ENCODE data around the gene COLEC12.

COLEC12 gene

GRCh38 chr18:366466-367061 is 133.9 kb downstream of the COLEC12 start:
- CTCF ChIA-PET, result interaction anchor here (0.6 kb wide), 1 partner anchor 1720 kb away, joined by 3 read pairs; no protein-coding TSS in a partner anchor
- H3K36me3 ChIP-seq (ENCODE audit: control insufficient read depth in 2 of 2, insufficient read depth in 1 of 2, low read length in 2 of 2), result no peaks in the 10 kb centered on the region
- POLR2A ChIA-PET, result no interaction called here
- TF ChIP-seq ZNF280D (tag by site-specific recombination; IDR thresholded peaks at IDR 0.05), result no peak
- no peak for TF ChIP-seq SCRT1 (tag by site-specific recombination; IDR thresholded peaks at IDR 0.05; ENCODE audit: borderline replicate concordance)
- TF ChIP-seq ZFHX2 (tag by site-specific recombination; conservative IDR thresholded peaks at IDR 0.05), result 0 out of 2 replicates have a peak, but pooled peaks have one; percentile 8
- no peaks in the 10 kb centered on the region for H3K9me3 ChIP-seq (ENCODE audit: control insufficient read depth, insufficient read depth, low read depth, low read length)
- no peak overlapping the region for H3K27ac ChIP-seq (ENCODE audit: extremely low read depth, low read depth, low read length)
- peaks cover 28% of the 10 kb centered on the region for H3K4me1 ChIP-seq (ENCODE audit: control insufficient read depth, insufficient read depth, low read length)
- no peak overlapping the region for H3K4me3 ChIP-seq (ENCODE audit: low read depth, low read length)

GRCh38 chr18:365651-366050 is 134.8 kb downstream of the COLEC12 start:
- no peak overlapping the region for H3K4me3 ChIP-seq (ENCODE audit: low read depth, low read length)
- no peak overlapping the region for H3K27ac ChIP-seq (ENCODE audit: extremely low read depth, low read depth, low read length)
- no peak for TF ChIP-seq SCRT1 (tag by site-specific recombination; IDR thresholded peaks at IDR 0.05; ENCODE audit: borderline replicate concordance)
- TF ChIP-seq HOXC10 (CRISPR knock-in tag; IDR thresholded peaks at IDR 0.05), result no peak
- TF ChIP-seq ZNF645 (tag by site-specific recombination; IDR thresholded peaks at IDR 0.05), result no peak
- TF ChIP-seq ZNF169 (tag by site-specific recombination; IDR thresholded peaks at IDR 0.05), result no peak
- no peak for TF ChIP-seq ZNF561 (tag by site-specific recombination; IDR thresholded peaks at IDR 0.05; ENCODE audit: borderline replicate concordance)
- no peaks in the 10 kb centered on the region for H3K9me3 ChIP-seq (ENCODE audit: control insufficient read depth, insufficient read depth, low read depth, low read length)
- H3K36me3 ChIP-seq (ENCODE audit: control insufficient read depth in 2 of 2, insufficient read depth in 1 of 2, low read length in 2 of 2), result no peaks in the 10 kb centered on the region
- CTCF ChIA-PET, result interaction anchor here (0.6 kb wide), 1 partner anchor 1720 kb away, joined by 3 read pairs; no protein-coding TSS in a partner anchor
- POLR2A ChIA-PET, result no interaction called here
- H3K4me1 ChIP-seq (ENCODE audit: control insufficient read depth, insufficient read depth, low read length), result peaks cover 30% of the 10 kb centered on the region

- TF ChIP-seq ZNF660 (tag by site-specific recombination; IDR thresholded peaks at IDR 0.05), result peak; percentile 83
- TF ChIP-seq ZNF629 (tag by site-specific recombination; IDR thresholded peaks at IDR 0.05), result no peak
- Histone ChIP-seq H3K36me3 (ENCODE audit: control insufficient read depth in 2 of 2, insufficient read depth in 1 of 2, low read length in 2 of 2) (no peaks in the 10 kb centered on the region), H3K4me3 (ENCODE audit: low read depth, low read length) (no peak overlapping the region), H3K4me1 (ENCODE audit: control insufficient read depth, insufficient read depth, low read length) (peaks cover 30% of the 10 kb centered on the region), H3K9me3 (ENCODE audit: control insufficient read depth, insufficient read depth, low read depth, low read length) (no peaks in the 10 kb centered on the region), H3K27ac (ENCODE audit: extremely low read depth, low read depth, low read length) (no peak overlapping the region)
- POLR2A ChIA-PET, result no interaction called here
- CTCF ChIA-PET, result interaction anchor here (0.7 to 0.8 kb wide), 2 partner anchors 12 to 233 kb away, joined by 4 to 5 read pairs; no protein-coding TSS in a partner anchor
Observed at GRCh38 chr18:364256-364826, 136.2 kb downstream of the COLEC12 start.

- CTCF ChIA-PET, result no interaction called here
- no peaks in the 10 kb centered on the region for H3K36me3 ChIP-seq (ENCODE audit: control insufficient read depth in 2 of 2, insufficient read depth in 1 of 2, low read length in 2 of 2)
- POLR2A ChIA-PET, result no interaction called here
- peaks cover 30% of the 10 kb centered on the region for H3K4me1 ChIP-seq (ENCODE audit: control insufficient read depth, insufficient read depth, low read length)
- H3K9me3 ChIP-seq (ENCODE audit: control insufficient read depth, insufficient read depth, low read depth, low read length), result no peaks in the 10 kb centered on the region
- no peak overlapping the region for H3K4me3 ChIP-seq (ENCODE audit: low read depth, low read length)
- H3K27ac ChIP-seq (ENCODE audit: extremely low read depth, low read depth, low read length), result peak overlapping the region; percentile 37; the same call in 1 of the 2 replicates
- TF ChIP-seq ZSCAN30 (tag by site-specific recombination; IDR thresholded peaks at IDR 0.05) (peak; percentile 45), PRDM10 (tag by site-specific recombination; IDR thresholded peaks at IDR 0.05) (no peak), ZNF561 (tag by site-specific recombination; IDR thresholded peaks at IDR 0.05; ENCODE audit: borderline replicate concordance) (peak; percentile 41; the same call in 1 of the 2 replicates), OVOL3 (tag by site-specific recombination; IDR thresholded peaks at IDR 0.05) (peak; percentile 90), ZXDB (tag by site-specific recombination; IDR thresholded peaks at IDR 0.05) (peak; percentile 90), ZNF155 (tag by site-specific recombination; IDR thresholded peaks at IDR 0.05) (no peak), ZNF394 (tag by site-specific recombination; IDR thresholded peaks at IDR 0.05; ENCODE audit: borderline replicate concordance) (peak; percentile 67), ZNF211 (tag by site-specific recombination; IDR thresholded peaks at IDR 0.05; ENCODE audit: low read depth) (no peak), ZBTB20 (tag by site-specific recombination; IDR thresholded peaks at IDR 0.05) (no peak), ZNF37A (tag by site-specific recombination; IDR thresholded peaks at IDR 0.05) (no peak)
Observed at GRCh38 chr18:363301-364085, 137.0 kb downstream of the COLEC12 start.

Data from HEK293 (cell line).